GM10847 (cell line): ENCODE measurements around the gene CORO6.

Experiments
- POLR2A ChIP-seq: IDR thresholded peaks from 2 replicates; pipeline ENCODE4 v1.6.1; 2011; ENCODE audit not compliant: insufficient read length; ENCODE audit errors: extremely low read depth

CORO6 gene

DNA sequence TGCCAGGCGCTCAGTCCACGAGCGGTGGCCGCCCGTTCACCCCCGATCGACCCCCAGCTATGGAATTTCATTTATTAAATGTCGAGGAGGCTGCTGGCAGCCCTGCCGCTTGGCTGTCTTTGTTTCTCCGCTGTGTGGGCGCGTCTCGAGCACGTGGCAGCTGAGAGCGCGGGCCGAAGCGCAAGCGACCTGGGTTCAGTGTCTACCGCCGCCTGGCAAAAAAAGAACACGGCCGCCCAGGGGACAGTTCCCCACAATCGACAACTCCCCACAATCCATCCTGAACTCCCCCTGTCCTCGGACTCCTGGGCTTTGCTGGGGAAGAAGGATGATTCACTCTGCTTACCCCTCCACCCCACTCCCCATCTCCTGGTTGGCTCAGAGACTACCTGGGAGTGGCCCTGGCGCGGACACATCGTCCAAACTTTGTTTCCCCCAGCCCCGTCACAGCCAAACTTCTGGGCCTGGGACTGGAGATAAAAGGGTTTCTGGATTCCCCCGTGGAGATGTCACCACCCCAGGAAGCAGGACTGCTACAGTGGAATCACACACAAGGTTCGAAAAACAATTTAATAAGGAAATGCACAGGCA lies 31.5 kb downstream of the CORO6 start:
- no peak for TF ChIP-seq POLR2A

DNA sequence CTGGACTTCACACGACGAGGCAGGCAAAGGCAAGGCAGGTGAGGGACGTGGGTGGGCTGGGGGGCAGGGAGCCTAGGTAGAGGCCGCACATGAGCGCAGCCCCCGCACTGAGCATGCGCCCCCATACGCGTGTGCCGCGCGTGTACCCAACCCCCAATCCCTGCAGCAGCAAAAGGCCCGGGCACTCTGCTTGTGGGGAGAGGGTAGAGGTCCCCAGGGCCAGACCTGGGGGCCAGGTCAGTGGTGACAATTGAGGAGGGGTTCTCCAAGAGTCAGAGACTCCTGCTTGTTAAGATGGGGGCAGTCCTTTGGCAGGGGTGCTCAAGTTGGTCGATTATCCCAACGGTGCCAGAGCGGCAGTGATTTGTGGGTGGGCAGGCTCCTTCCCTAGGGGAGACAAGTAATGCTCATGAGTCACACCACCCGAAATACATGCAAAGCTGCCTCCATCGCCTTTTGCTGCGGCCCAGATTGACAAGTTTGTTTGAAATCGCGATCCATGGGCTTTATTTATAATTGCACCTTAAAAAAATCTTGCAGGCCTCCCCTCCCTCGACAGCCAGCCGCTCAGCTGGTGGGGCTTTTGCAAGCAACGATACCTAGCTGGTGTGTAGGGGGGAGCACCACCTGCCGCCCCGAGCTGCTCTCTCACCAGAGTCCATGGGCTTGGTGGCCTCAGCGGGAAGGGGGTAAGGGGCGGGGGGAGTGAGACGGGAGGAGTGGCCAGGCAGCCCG lies 32.1 kb downstream of the CORO6 start:
- TF ChIP-seq POLR2A = no peak

DNA sequence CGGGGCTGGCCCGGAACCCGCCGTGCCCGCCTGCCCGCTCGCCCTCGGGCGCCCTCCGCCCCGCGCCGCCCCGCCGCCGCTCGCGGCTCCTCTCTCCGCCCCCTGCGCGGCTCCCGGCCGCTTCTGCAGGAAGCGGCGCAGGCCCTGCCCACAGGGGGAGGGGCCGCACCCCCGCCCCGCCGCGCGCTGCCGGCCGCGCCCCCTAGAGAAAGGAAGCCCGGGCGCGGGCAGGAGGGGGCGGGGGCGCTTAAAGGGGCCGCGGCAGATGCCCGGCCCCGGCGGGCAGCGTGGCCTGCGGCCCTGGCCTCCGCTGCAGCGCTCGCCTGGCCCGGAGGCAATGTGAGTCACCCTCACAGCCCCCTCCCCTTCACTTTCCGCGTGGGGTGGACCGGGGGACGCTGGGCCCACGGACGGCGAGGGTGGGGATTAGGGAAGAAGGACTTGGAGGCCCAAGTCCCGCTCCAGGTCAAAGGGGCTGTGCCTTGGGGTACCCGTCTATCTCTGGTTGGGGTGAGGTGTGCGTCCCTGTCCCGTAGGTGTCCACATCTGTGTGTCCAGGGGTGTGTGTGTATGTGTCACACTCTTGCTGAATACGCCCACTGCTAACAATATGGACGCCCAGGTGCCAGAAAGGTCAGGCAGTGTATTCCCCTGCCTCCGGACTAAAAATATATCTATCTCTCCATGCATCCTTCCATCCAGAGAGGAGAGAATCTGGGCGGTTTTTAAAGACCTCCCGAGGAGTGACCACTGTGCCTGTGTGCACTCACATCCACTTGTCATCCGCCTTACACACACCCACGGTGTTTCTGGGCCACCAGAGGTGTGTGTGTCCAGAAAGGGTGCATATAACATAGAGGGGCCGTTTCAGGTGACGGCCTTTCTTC lies 32.9 kb downstream of the CORO6 start, which contains the start of gene GIT1:
GIT1 (minus strand) TSS at position 125 of the 887 bp plus-strand sequence. CDS start 270 bp downstream, outside the sequence.
- TF ChIP-seq POLR2A = peak; percentile 53

- no peak for TF ChIP-seq POLR2A
Measured at GRCh38 chr17:29588562-29589411, 33.9 kb downstream of the CORO6 start.

DNA sequence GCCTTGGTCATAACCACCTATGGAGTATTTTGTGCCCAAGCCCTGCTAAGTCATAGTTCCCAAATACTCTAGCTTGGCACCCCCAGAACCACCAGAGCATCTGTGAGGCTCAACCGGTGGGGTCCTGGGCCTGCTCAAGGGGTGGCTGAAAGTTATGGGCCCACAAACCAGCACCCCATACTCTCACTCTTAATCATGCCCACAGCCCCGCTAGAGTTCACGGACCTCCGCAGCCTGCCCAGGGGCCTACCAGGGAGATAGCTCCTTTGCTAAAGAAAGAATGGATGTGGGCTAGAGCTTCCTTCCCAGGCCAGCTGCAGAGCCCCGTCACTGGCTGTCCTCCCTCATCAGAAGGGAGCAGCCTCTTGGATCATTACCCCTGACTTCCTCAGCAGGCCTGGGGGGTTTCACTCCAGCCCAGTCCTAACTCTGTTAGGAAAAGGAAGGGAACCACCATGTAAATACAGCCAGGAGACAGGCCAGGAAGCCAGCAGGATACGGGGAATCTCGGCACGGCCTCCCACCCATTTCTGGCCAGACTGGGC lies 34.6 kb downstream of the CORO6 start:
- no peak for TF ChIP-seq POLR2A

DNA sequence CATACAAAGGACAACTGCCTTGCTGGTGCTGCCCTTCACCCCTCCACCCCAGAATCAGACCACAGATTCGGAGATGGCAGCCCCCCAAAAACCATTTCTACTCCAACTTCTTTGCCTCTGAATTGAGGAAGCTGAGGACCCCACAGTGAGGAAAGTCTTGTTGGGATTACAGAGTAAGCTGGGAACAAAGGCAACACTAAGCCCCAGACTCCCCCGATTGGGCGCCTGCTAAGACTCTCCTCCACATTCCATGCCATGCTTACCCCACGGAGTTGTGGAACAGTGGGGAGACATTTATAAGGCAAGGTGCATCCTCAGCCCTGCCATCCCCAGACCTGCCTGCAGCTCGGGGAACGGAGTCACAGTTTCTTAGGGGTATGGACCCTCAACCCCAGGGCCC lies 35.1 kb downstream of the CORO6 start:
- TF ChIP-seq POLR2A = no peak

GRCh38 chr17:29586676-29587469 lies 35.8 kb downstream of the CORO6 start:
- no peak for TF ChIP-seq POLR2A

- TF ChIP-seq POLR2A = no peak
Measured at GRCh38 chr17:29585080-29585751, 37.5 kb downstream of the CORO6 start.

- TF ChIP-seq POLR2A = no peak
Measured at GRCh38 chr17:29584452-29585079, 38.1 kb downstream of the CORO6 start.

DNA sequence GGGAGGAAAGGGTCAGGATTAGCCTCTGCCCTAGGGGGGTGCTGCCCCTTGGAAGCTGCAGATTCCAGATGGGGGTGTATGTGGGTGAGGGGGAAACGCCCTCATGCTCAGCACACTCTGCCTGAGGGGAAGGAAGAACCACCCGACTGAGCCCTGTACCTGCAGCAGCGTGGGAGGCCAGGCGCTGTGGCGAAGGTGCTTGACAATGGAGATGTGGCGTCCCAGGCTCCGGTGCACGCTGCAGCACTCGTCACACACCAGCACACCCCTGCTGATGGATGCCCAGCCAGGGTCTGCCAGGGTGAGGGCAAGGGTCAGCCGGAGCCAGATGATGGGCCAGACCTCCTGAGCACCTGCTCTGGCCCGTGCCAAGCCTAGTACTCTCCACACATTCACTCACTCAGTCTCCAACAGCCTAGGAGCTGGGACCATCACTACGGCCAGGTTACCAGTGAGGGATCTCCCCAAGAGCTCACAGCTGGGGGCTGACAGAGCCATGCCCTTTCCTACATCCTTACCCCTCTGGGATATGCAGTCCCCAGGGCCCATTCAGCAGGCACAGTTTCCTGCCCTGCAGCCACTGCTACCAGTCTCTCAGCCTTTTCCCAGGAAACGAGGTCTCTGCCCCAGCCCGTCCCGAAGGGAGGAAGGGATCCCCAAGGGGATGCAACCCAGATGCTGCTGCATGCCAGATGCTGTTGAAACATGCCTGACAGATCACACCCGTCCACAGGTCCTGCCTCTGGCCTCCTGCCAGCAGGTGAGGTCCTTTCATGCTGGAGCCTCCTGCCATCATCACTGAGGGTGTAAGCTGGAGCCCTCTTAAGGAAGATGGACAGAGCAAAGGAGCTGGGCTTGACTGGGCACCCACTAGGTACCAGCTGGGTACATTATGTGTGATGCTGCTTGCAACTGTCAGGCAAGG lies 39.1 kb downstream of the CORO6 start:
- TF ChIP-seq POLR2A = no peak

DNA sequence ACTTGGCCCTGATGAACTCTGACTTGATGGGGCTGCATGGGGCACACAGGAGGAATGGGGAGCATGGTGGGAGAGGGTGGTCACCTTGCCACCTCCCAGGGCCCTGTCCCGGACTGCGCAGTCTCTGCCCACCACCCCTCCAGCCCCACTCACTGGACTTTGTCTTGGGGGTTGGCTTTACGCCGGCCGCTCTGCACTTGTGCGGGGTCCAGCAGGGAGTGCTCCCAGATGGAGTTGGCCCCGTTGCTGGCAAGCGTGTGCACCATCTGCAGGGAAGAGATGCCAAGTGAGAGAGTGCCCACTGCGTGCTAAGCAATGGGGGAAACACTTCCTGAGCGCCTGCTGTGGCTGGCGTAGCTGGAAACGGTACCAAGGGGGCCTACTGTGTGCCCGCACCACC lies 39.9 kb downstream of the CORO6 start:
- TF ChIP-seq POLR2A = no peak

DNA sequence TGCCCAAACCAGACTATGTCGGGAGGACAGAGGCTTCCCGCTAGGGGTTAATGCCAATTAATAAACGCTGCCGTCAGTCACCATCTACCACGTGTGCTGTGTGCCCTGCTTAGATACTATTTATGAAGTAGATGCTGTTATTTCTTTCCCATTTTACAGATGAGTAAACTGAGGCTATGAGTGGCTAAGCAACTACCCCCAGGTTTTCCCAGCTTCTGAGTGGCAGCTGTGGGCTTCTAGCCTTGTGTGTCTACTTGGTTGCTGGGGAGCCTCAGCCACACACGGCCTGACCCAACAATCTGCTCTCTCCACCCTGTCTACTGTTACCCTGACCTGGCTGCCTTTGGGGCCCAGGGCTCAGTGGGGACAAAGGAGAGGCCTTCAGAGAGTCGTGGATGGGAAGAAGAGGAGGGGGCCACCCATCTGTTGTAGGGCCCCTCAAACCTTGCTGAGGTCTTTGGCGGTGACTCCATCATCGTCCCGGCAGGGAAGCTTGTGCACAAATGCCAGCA lies 40.4 kb downstream of the CORO6 start:
- no peak for TF ChIP-seq POLR2A
